HuH-7.5 (cell line): ENCODE results near the gene PTPRN2.
"Not testable (repeated sequence)": the region's sequence is repeated elsewhere in the genome, so short reads cannot be mapped to it uniquely, and the experiment has no call there.

ENCODE experiments used
- DNase-seq: peaks from one replicate; pipeline ENCODE4 v3.0.0; 2011; ENCODE audit warnings: low spot score

Gene PTPRN2

DNA sequence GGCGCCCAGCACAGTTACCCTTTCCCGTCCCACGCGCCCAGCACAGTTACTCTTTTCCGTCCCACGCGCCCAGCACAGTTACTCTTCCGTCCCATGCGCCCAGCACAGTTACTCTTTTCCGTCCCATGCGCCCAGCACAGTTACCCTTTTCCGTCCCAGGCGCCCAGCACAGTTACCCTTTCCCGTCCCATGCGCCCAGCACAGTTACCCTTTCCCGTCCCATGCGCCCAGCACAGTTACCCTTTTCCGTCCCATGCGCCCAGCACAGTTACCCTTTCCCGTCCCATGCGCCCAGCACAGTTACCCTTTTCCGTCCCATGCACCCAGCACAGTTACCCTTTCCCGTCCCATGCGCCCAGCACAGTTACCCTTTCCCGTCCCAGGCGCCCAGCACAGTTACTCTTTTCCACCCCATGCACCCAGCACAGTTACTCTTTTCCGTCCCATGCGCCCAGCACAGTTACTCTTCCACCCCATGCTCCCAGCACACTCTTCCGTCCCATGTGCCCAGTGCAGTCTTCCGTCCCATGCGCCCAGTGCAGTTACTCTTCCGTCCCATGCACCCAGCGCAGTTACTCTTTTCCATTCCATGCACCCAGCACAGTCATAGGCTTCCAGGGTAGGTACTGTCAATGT, 853.7 kb downstream of the PTPRN2 start:
- not testable (repeated sequence) for DNase-seq

DNA sequence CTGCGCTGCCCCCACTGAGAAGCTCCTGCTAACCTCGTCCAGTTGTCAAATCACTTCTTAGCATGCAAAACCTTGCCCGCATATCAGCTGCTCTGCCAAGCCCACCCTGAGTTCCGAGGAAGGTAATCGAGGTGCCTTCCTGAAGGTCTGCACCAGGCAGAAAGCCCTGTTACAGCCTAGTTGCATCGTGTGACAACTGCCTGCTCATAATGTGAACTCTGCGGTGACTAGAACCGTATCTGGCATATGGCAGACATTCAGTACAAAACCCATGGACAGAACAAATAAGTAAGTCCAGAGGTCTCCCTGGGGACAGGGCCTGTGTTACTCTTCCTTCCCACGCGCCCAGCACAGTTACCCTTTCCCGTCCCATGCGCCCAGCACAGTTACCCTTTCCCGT, 856.5 kb downstream of the PTPRN2 start:
- no peak for DNase-seq

DNA sequence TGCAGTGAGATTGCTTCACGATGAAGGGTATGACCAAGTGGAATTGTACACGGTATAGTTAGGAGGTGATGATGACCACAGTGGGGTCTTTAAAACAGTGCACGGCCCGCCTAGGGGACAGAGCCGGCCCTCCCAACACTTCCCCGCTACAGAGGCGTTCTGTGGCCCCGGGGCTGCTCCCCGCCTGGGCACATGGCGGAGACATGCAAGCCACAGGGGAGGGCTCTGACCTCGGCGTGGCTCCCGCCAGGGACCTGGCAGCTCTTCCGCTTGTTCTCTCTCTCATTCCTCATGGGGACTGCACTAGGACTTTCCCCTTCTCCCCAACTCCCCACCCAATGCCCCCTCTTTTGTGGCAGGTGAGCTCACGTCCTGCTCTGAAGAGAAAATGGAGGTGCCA, 857.0 kb downstream of the PTPRN2 start:
- DNase-seq: no peak

GRCh38 chr7:157729566-157729965, 858.1 kb downstream of the PTPRN2 start:
- no peak for DNase-seq

- no peak for DNase-seq
Observed at GRCh38 chr7:157727964-157728615, 859.5 kb downstream of the PTPRN2 start.

GRCh38 chr7:157726764-157727163, 860.9 kb downstream of the PTPRN2 start:
- DNase-seq: no peak

- not testable (repeated sequence) for DNase-seq
Observed at GRCh38 chr7:157725312-157725711, 862.3 kb downstream of the PTPRN2 start.

DNA sequence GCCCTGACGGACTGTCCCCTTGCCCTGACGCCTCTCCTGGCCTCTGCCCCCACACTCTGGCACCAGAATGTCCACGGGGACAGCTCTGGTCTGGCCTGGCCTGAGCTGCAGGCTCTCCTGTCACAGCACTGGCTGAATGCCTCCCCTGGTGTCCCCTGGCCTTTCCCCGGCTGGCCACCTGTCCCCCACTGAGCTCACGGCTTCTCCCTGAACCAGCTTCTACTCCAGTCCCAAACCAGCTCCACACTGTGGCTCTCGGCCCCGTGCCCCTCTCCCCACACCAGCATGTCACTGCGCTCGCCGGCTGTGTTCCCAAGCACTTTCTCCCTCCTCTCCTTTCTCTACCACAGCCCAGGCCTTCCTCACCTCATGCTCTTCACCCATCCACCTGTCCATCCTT, 864.4 kb downstream of the PTPRN2 start:
- no peak for DNase-seq

GRCh38 chr7:157722137-157723060, 865.2 kb downstream of the PTPRN2 start:
- DNase-seq: no peak

DNA sequence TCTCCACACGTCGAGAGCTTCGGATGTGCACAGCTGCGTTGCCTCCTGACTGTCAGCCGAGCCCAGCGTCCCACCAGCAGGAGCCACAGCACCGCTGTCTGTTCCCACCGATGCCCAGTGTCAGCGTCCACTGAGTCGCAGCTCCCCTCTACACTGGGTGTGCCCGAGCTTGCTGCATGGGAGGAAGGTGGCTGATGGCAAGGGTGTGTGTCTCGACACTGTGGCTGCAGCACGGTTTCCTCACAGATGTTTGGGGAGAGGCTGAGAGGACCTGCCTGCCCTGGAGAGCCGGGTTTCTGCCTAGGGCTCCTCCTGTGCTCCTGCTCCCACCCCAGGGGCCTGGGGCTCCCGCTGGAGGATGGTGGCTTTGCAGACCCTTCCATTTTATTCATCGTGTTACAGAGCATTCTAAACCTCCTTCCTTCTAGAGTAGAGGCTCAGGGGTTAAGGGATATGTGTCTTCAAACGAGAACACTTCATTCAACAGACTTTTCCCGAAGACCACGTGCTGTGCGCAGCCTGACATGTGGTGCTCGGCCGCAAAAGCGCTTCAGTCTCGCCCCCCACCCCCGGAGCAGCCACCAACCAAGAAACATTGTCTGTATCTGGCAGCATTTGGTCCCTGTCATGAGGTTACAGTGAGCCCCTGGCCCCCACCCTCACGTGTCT, 866.0 kb downstream of the PTPRN2 start:
- no peak for DNase-seq

DNA sequence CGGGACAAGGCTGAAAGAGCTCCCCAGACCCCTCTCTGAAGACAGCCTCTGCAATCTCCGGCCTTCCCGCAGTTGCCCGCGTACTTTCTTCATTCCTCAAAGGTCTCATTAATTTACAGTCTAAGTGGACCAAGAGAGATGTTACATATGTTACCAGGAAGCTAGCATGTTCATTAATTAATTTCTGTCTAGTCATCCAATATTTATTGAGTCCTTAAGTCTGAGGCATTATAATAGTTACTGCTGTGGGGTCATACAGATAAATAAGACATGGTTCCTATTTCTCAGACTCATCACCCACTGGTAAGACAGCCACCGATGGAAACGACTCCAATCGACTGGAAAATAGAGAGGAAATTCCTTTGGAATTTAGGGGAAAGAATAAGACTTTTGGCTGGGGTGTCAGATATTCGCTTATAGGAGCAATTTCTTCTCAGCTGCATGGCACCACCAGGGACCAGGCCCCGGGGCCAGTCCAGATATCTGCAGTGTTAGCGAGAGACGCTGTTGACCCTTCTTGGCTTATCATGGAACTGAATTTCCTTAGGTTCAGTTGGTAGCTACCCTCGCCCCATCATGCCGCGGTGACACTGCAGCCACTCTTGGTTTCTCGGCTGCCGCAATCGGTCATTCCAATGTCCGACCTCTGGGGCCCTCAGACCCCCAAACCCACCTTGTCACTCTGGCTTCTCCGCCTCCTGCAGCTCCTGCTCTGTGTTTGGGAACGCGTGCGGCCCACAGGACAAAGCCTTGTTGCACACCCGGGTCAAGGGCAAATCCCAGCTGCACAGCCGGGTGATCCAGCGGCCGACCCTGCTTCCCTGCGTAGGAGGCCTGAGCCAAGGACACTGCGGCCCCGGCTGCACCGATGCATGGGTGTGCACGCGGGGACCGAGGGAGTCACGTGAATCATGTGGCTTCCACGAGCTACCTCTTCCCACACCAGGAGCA, 867.6 kb downstream of the PTPRN2 start:
- DNase-seq: no peak

DNA sequence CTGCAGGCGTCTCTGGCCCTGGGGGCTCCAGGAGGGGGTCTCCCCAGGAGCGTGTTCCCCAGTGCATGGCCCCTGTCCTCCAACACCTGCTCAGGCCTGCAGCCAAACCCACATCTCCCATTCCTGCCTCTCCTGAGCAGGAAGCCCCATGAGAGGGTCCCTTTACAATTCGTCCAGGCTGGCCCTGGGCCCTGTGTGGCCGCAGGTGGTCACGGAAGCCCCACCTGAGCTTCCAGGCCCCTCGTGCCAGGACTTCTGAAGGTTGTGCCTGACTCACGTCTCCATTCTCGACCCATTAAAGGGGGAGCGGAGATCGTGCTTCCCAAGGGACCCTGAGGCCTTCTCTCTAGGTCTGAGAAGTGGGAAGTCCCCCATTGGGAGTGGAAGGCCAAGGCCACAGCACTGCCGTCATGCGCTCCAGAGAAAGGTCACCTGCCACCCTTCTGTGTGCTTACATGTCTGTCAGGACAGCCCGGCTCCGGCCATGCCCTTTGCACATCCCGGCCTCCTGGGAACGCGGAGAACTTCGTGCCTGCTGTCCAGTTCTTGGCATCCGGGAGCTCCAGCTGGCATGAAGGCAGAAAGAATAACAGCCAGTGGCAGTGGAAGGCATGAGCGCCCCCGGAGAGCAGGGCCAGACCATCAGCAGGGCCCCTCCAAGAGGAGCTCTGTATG, 868.5 kb downstream of the PTPRN2 start:
- DNase-seq: no peak

DNA sequence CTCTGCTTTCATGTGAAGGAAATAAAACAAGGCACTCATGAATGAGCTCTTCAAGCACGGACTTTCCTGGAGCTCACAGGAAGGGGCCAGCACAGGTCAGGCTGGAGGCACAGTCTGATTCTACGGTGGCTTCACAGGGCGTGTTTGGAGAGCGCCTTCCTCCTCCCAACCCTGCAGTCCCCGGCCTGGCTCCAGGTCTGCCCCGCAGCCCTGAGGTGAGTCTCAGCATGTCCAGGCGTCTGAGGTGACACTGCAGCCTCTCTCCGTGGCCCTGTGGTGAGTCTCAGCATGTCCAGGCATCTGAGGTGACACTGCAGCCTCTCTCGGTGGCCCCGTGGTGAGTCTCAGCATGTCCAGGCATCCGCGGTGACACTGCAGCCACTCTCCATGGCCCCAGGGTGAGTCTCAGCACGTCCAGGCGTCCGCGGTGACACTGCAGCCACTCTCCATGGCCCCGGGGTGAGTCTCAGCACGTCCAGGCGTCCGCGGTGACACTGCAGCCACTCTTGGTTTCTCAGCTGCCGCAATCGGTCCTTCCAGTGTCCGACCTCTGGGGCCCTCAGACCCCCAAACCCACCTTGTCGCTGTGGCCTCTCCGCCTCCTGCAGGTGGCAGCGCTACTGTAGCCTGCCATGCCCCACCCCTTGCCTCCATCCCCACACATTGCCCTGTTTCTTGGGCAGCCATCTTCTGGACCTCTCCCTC, 869.2 kb downstream of the PTPRN2 start:
- no peak for DNase-seq

DNA sequence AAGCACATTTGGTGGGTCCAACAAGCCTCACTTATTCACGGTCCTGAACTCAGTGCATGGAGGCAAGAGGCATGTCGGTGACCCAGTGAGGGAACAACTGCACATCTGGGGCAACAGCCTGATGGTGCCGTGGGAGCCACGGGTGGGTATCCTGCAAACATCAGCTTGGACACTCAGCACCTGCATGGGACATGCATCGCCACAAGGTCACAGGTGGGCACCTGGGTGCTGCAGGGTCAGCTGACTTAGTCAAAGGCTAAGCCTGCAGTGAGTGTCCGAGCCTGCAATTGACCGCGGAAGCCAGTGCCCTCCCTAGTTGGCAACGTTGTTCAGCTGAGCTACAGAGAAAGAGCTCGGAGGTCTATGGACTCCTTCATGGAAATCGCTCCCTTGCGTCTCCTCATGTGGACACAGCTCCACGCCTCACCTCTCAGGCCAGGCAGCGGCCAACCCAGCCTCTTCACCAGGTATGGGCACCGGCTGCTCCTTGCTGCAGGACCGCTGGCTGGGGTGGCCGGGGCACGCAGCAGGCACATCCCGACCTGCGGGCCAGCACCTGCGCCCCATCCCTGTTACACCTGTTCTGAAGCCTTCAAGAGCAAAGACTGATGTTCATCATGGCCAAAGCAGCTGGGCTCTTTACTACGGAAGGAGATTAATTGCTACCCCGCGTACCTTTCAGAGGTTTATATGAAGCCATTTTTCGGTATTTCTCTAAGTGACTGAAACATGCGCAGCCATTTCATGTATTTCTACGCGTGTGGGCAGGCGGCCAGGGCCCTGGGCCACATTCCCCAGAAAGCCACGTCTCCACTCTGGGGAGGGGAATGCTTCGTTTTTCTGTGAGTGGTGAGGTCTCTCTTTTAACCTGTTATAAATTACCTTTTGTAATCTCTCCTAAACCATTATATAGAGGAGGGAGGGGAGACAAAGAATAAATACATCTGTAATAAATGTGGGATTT, 870.1 kb downstream of the PTPRN2 start:
- DNase-seq: no peak

GRCh38 chr7:157715938-157716280, 871.7 kb downstream of the PTPRN2 start:
- DNase-seq: no peak

DNA sequence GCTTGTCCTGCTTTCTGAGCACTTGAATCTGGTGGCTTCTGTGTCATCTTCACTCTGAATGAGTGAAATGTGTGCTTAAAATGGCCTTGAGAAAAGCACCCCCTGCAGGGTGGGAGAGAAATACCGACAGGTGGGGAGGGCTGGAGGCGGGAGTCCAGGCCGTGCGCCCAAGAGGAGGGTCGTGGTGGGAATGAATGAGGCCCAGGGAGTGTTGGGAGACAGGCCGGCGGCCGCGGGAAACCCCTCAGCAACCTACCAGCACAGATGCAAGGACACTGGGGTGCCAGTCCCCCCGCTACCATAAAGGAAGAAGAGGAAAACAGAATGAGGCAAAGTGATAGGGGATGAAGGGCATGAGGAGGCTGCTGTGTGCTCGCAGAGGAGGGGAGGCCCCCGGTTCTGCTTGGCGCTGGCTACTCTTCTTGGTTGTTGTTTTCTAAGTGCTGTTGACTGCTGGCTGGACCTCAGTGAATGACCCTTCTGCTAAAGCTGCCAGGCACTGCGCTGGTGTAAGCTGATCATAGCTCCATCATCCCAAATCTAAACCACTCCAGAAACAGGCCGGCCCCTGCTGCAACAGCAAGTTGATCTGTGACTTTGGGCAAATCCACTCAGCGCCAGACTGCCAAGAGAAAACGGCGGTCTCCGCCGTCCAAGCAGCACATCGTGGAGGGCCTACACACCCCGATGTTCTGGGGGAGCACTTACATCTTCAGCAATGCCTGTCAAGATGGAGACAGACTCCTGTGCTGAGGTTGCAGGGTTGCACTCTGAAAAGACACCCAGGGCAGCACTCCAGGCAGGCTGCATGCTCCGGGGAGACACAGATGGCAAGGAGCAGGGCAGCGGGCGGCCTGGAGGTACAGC, 872.3 kb downstream of the PTPRN2 start:
- no peak for DNase-seq

DNA sequence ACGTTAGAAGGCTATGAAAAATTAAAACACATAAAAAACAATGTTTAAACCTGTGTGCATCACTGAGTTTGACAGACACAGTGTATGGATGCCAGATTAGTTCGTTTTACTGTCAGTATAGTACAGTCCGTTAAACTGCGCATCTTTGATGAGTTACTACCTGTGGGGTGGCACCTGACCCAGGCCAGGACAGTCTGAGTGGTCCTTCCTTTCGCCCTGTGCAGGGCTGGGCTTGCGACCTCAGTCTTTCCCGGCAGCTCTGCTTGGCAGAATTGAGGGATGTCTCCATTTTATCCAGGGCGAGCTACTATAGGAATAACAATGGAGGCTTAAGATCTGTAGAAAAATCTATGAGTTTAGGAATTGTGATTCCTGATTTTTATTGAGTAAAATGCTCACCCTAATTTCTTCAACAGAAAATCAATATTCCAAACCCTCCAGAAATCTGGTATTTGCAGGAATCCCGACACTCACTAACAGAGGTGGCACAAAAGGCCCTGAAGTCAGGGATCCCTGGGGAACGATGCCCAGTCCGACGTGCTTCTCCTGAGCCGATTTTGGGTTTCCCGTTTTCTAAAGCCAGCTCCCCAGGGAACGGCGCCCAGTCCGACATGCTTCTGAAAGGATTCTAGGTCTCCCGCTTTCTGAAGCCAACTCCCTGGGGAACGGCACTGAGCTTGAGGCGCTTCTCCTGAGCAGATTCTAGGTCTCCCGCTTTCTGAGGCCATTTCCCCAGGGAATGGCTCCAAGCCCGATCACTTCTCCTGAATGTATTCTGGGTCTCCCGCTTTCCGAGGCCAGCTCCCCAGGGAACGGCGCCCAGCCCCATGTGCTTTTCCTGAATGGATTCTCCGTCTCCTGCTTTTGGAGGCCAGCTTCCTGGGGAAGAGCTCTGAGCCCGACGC, 873.2 kb downstream of the PTPRN2 start:
- no peak for DNase-seq
